ENCODE results near the gene NME7. TPM values are rescaled to one million over a fixed set of nuclear protein-coding genes. Genes with fewer than 3 reads are reported as not detected.

NME7 gene
- total and polyA plus RNA-seq, 2 experiments from 2014 or later, result 39.1 to 48.5 TPM

GRCh38 chr1:169193191-169193850, 174.3 kb downstream of the NME7 start:
- DNase-seq (ENCODE audit: low spot score), result no peak
- ATAC-seq, result no peak
- no peaks in the 10 kb centered on the region for H3K4me1 ChIP-seq (ENCODE audit: insufficient read depth)

More at GRCh38 chr1:169193191-169193850, 174.3 kb downstream of the NME7 start:
- Histone ChIP-seq H4K20me1 (replicated peaks; ENCODE audit: insufficient read depth) (no peaks in the 10 kb centered on the region), H2AFZ (no peak overlapping the region), H3F3A (replicated peaks; ENCODE audit: low read depth) (no peaks in the 10 kb centered on the region), H3K27me3 (ENCODE audit: insufficient read depth) (no peaks in the 10 kb centered on the region), H3K4me2 (no peak overlapping the region), H3K4me3 (no peak overlapping the region), H3K36me3 (ENCODE audit: insufficient read depth) (no peaks in the 10 kb centered on the region), H3K9me2 (ENCODE audit: insufficient read depth) (no peaks in the 10 kb centered on the region), H3K27ac (ENCODE audit: low read depth) (no peak overlapping the region), H3K79me2 (replicated peaks; ENCODE audit: insufficient read depth) (no peaks in the 10 kb centered on the region)
- TF ChIP-seq, protein P1, sequence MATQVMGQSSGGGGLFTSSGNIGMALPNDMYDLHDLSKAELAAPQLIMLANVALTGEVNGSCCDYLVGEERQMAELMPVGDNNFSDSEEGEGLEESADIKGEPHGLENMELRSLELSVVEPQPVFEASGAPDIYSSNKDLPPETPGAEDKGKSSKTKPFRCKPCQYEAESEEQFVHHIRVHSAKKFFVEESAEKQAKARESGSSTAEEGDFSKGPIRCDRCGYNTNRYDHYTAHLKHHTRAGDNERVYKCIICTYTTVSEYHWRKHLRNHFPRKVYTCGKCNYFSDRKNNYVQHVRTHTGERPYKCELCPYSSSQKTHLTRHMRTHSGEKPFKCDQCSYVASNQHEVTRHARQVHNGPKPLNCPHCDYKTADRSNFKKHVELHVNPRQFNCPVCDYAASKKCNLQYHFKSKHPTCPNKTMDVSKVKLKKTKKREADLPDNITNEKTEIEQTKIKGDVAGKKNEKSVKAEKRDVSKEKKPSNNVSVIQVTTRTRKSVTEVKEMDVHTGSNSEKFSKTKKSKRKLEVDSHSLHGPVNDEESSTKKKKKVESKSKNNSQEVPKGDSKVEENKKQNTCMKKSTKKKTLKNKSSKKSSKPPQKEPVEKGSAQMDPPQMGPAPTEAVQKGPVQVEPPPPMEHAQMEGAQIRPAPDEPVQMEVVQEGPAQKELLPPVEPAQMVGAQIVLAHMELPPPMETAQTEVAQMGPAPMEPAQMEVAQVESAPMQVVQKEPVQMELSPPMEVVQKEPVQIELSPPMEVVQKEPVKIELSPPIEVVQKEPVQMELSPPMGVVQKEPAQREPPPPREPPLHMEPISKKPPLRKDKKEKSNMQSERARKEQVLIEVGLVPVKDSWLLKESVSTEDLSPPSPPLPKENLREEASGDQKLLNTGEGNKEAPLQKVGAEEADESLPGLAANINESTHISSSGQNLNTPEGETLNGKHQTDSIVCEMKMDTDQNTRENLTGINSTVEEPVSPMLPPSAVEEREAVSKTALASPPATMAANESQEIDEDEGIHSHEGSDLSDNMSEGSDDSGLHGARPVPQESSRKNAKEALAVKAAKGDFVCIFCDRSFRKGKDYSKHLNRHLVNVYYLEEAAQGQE (IDR thresholded peaks at IDR 0.05; ENCODE audit: unreplicated experiment), result no peak
- no peak for TF ChIP-seq NANOG (IDR thresholded peaks at IDR 0.05; ENCODE audit: borderline replicate concordance)
- no peak for TF ChIP-seq ETS1 (IDR thresholded peaks at IDR 0.05)
- TF ChIP-seq CREB1 (CRISPR knock-in tag; IDR thresholded peaks at IDR 0.05; ENCODE audit: low read depth), result no peak
- TF ChIP-seq STAT1 (IDR thresholded peaks at IDR 0.05; ENCODE audit: unreplicated experiment), result no peak
- no peak for TF ChIP-seq ZNF114 (CRISPR knock-in tag; IDR thresholded peaks at IDR 0.05)
- no peak for TF ChIP-seq JUNB (IDR thresholded peaks at IDR 0.05; ENCODE audit: unreplicated experiment)
- no peak for TF ChIP-seq EZH2phosphoT487 (IDR thresholded peaks at IDR 0.05; ENCODE audit: unreplicated experiment)
- TF ChIP-seq ZNF462 (CRISPR knock-in tag; IDR thresholded peaks at IDR 0.05), result no peak
- H3K27me3 Mint-ChIP-seq (ENCODE audit: insufficient read depth, low read depth, poor library complexity), result peaks cover 4% of the 10 kb centered on the region
- no peak overlapping the region for H3K27ac Mint-ChIP-seq
- H3K9me3 Mint-ChIP-seq, result peaks cover 8% of the 10 kb centered on the region; the same call in 2 of the 3 replicates
- H3K36me3 Mint-ChIP-seq (ENCODE audit: low read depth), result 0 out of 3 replicates have a peak, but pooled peaks cover 3% of the 10 kb centered on the region
- no peaks in the 10 kb centered on the region for H3K4me1 Mint-ChIP-seq
- H3K4me3 Mint-ChIP-seq, result no peak overlapping the region
